Measurements from ENCODE around the gene NFYC.

NFYC gene

DNA sequence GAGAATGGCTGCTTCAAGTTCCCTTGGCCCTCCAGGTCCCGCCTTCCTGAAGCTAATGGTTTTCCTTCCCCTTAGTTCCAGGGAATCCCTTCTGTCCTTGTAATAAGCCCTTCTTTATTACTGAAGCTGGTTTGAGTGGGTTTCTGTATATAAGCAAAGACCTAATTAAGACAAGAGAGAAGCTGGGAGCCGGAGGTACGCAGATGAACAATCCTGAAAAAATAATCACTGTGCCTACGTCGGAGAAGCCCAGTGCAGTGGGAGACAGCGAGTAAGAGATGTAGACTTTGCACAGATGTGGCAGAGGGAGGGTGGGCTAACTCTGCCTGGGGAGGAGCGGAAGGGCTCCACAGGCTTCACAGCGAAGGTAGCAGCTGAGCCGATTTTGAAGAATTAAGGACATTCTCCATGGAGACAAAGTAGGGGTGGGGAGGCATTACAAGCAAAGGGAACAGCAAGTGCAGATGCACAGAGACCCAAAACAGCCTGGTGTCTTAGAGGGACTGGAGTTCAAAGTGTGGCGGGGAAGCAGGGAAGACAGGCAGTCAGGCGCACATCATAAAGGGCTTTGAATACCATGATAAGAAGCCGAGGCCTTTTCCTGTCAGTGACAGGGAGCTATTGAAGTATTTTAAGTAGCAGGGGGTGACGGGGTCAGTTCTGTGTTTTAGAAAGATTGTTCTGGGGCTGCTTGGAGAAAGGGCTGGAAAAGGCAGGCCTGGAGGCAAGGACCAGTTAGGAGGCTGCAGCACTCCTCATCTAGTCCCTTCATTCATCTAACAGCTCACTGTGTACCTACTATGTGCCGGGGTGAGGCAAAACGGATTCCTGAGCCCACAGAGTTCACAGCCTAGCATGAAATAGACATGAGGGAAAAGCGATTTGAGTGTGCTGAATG is 32.5 kb upstream of the NFYC start:
- TF ChIP-seq, protein P1, sequence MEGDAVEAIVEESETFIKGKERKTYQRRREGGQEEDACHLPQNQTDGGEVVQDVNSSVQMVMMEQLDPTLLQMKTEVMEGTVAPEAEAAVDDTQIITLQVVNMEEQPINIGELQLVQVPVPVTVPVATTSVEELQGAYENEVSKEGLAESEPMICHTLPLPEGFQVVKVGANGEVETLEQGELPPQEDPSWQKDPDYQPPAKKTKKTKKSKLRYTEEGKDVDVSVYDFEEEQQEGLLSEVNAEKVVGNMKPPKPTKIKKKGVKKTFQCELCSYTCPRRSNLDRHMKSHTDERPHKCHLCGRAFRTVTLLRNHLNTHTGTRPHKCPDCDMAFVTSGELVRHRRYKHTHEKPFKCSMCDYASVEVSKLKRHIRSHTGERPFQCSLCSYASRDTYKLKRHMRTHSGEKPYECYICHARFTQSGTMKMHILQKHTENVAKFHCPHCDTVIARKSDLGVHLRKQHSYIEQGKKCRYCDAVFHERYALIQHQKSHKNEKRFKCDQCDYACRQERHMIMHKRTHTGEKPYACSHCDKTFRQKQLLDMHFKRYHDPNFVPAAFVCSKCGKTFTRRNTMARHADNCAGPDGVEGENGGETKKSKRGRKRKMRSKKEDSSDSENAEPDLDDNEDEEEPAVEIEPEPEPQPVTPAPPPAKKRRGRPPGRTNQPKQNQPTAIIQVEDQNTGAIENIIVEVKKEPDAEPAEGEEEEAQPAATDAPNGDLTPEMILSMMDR (IDR thresholded peaks at IDR 0.05; ENCODE audit: insufficient read depth, missing control alignments), result no peak
- DNase-seq (ENCODE audit: insufficient read length, low spot score) (peak; percentile 85), FAIRE-seq (peak; percentile 82)

DNA sequence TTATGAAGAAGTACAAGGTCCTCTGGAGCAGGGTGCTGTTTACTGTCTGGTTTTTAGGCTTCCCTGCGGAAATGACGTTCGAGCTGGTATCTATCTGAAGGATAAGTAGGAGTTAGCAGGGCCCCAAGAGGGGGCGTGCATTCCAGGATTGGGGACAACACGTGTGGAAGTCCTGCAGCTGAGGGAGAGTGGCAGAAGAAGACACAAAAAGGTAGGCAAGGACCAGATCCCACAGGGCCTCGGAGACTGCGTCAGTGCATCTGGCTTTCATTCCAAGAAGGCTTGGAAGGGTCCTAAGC is 31.9 kb upstream of the NFYC start:
- no peak for FAIRE-seq

DNA sequence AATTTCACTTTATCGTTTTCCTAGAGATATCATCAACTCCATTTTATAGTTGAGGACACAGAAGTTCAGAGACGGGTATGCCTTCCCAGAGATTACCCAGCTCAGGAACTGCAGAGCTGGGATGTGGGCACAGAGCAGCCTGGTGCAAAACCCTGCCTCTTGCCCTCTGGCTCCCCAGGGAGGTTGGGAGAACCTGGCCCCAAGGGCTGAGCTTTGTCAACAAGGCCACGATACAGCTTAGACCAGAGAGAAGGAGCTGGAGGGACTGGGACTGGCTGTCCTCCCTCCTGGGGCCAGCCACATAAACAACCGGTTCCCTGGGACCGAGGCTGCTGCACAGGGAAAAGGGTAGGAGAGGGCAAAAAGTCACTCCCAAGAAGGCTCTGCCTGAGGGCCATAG is 29.8 kb upstream of the NFYC start:
- FAIRE-seq (no peak), DNase-seq (ENCODE audit: insufficient read length, low spot score) (no peak)
- TF ChIP-seq, protein P1 (IDR thresholded peaks at IDR 0.05; ENCODE audit: insufficient read depth, missing control alignments), result no peak

More for the DNA sequence above, 31.9 kb upstream of the NFYC start:
- TF ChIP-seq, protein P1 (IDR thresholded peaks at IDR 0.05; ENCODE audit: insufficient read depth, missing control alignments), result no peak
- DNase-seq (ENCODE audit: insufficient read length, low spot score), result no peak

DNA sequence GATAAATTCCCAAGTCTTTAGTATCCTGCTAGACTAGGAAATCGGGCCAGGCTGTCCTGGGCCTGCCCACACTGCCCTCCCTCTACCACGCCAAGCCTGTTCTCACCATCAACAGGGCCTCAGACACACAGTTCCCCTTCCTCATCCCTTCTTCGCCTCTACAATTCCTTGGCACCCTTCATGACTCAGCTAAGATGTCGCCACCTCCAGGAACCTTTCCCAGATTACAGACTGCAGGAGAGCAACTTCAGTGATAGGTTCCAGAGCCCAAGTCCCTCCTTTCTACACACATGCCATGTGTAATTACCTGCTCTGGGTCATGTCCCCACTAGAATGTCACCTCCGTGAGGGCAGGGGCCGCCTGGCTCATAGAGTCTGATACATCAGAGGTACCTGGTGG is 29.4 kb upstream of the NFYC start:
- FAIRE-seq, result no peak
- TF ChIP-seq, protein P1 (IDR thresholded peaks at IDR 0.05; ENCODE audit: insufficient read depth, missing control alignments), result no peak
- no peak for DNase-seq (ENCODE audit: insufficient read length, low spot score)

DNA sequence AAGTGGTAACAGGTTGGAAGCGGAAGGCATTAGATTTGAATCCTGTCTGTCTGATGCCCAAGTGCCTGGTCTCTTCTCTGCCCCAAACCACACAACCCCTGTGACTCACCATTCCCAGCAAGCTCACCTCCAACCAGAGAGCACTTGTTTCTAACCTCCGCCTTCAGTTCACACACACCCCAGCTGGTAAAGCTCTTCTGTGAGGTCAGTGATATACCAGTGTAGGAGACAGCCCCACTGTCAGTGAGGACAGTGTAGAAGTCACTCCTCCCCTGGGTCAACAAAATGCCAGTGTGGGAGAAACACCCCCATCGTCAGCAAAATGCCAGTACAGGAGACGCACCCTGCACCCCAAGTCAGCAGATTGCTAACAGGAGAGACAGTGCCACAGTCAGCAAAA is 28.6 kb upstream of the NFYC start:
- FAIRE-seq (no peak), DNase-seq (ENCODE audit: insufficient read length, low spot score) (no peak)
- TF ChIP-seq, protein P1 (IDR thresholded peaks at IDR 0.05; ENCODE audit: insufficient read depth, missing control alignments), result no peak

DNA sequence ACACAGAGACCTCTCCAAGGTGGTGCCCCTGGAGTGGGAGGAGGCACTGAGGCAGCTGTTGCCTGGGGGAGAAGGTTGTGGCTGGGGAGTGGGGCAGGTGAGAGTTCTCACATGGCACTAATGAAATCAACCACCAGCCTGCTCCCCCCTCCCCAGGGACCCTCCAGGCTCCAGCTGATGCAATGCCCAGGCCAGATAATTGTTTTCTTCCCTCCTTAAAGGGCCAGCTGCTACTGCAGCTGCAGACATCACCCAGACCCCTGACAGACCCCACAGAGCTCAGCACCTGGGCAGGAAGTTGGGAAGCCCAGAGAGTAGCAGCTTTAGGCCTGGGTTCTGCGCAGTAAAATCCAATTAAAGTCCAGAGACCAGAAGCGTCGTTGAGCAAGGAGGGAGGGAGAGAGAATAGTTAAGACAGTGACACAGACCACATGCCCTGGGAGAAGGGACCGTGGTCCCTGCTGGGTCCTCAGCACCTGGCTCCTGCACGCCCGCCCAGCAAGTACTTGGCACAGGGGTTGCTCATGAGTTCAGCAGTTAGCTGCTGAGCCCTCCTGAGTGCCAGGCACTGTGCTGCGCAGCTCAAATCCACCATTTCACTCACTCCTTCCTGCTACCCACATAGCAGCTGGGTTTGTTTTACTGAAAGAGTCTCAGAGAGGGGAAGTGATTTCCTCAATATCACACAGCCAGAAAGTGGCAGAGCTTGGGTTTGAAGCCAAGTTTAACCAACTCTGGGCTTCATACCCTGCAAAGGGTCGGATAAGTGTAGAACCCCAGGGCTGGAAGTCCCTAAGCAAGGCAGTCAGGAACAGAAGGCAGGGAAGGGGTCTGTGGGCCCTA is 28.0 kb upstream of the NFYC start:
- no peak for FAIRE-seq
- DNase-seq (ENCODE audit: insufficient read length, low spot score), result no peak
- TF ChIP-seq, protein P1 (IDR thresholded peaks at IDR 0.05; ENCODE audit: insufficient read depth, missing control alignments), result no peak

DNA sequence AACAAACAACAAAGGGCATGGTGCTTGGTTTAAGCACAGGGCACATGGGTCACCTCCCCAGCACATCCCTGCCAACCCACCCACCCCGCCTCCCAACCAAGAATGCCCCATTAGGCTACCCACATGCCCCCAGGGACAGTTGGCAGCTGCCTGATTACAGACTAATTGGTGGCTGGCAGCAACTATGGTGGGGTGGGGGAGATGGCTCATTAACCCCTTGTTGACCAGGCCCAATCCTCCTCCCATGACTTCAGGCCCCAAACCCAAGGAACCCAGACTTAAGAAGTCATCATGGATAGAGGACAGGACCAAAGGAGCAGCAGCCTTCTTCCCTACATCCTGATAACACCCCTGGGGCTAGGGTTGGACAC is 27.4 kb upstream of the NFYC start:
- FAIRE-seq (no peak), DNase-seq (ENCODE audit: insufficient read length, low spot score) (no peak)
- TF ChIP-seq, protein P1 (IDR thresholded peaks at IDR 0.05; ENCODE audit: insufficient read depth, missing control alignments), result no peak

All from D721Med (cell line).